CD4-positive, alpha-beta T cell treated with Interleukin-17A for 1 hour (primary cell): ENCODE measurements around the gene S100P.

ENCODE experiments used
- DNase-seq: peaks from one replicate; pipeline ENCODE4 v3.0.0-alpha.2; 2020

Gene S100P

GRCh38 chr4:6673660-6674499, 19.8 kb upstream of the S100P start:
- DNase-seq = peak; percentile 95

DNA sequence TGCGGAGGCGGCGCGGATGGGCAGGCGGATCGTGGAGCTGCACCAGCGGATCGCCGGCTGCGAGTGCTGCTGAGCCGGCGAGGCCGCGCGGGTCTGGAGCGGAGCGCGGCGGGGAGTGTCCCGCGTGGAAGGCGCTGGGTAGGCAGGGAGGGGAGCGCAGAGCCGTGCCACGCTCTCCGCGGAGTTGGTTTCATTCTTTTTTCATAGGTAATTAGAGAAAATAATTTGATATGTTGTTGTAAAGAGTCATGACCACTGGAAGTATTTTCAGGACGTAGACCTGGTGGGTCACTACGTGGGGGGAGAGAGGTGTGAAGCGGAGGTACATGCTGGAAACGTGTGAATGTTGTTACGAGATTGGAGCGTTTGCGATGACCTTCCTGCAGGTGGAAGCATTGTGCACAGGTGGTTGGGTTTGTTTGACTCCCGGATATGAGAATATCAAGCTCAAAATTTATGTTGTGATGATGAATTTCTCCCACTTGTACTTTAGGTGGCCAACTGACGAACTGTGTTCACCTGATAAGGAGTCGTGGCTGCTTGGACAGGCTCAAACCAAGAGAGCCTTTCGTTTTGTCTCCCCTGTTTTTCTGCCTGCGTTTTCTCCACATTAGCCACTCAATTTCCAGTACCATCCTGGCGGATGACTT, 19.1 kb upstream of the S100P start:
- peak; percentile 86 for DNase-seq

DNA sequence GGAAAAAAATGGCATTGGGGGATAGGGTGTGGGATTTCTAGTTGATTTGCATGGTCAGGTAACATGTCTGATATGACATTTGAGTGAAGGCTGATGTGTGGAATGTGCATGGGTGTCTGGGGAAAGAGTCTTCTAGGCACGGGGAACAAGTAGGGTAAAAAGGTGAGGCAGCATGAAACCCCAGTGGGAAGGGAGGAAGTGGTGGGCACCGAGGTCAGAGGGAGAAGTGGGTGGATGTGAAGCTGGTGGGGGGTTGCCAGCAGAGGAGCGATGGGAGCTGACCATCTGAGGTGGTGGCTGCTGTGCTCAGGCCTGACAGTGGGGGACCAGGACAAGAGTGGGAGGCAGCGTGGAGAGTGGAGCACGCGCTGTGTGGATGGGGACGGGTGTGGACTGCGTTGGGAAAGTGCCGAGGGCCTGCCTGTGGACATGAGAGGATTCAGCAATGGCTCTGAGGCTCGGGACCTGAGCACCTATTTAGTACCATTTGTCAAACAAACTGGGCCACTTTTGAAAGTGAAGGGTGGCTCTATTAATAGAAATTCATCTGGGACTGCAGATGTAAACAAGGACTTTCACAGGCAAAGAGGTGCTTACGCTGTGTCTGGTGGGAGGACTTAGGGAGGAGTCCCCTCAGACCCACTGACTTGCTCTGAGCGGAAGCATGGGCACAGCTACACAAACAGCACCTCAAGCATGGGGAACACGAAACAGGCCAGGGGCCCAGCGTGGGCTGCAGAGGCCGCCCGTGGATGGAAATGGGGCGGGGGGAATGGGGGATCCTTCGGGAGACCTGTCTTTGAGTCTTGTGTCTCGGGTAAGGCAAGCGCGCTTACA, 16.7 kb upstream of the S100P start:
- DNase-seq = no peak

- no peak for DNase-seq
These were observed 13.2 kb upstream of the S100P start for GRCh38 chr4:6680372-6681034.

DNA sequence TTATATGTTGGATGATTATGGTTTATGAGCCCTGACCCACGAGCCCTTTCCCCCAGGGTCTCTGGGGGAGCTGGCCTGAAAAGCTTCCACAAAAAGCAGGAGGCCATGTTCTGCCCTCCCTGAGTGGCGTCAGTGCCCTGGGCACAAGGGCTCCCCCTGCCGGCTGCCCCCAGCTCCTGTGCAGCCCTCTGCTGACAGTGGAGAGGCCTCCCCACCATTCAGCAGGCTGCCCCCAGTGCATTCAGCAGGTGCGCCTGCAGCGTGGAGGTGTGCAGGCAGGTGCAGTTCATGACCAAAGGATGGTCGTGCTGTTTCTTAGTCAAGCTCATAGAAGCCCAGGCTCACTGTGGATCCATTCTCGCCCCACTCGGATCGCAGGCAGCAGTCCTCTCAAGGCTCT, 12.5 kb upstream of the S100P start:
- no peak for DNase-seq

GRCh38 chr4:6682862-6683590, 10.7 kb upstream of the S100P start:
- no peak for DNase-seq

DNA sequence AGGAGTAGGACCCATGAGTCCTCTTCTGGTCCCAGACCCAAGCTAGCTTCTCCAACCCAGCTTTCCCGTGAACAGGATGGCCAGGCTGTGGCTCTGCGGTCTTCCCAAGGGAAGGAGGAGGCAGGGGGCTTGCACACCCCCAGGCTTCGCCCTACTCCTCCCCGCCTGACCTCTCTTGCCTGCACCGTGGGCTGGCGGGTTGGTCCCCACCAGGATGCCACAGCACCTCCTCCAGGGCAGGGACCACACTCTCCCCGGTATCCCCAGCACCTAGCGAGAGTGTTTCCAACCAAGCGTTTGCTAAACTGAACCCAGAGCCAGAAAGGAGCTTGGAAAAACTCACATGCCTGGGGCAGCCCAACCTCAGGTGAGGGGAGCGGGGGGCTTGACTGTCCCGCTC, 9.0 kb upstream of the S100P start:
- no peak for DNase-seq

- no peak for DNase-seq
These were observed 7.4 kb upstream of the S100P start for GRCh38 chr4:6686104-6686787.

GRCh38 chr4:6687947-6688878, 5.5 kb upstream of the S100P start:
- DNase-seq = no peak

DNA sequence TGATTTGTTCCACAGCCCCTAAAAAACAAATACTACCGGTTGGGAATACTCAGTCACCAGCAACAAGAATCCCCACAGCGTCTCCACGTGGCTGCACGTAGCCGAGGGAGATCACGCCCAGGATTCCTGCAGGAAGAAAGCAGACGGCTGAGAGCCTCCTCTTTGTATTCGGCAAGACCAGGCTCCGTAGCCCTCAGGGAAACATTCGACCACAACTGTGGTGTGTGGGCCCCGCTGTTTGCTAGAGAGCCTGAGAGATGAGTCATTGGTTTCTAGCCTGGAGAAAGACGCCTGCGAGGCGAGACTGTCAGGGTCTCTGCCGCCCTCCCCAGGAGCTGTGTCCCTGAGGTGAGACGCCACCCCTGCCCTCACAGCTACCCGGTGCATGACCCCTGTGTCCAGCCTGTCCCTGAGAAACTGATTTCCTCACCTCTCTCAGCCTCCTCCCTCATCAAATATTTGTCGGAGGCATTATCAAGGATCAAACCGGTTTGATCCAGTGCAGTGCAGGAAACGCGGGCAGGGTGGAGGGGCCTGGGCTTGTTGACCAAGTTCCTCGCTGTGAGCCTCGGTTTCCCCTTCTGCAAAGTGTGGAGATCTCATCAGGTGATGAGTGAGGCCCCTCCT, 4.7 kb upstream of the S100P start:
- peak; percentile 70 for DNase-seq

DNA sequence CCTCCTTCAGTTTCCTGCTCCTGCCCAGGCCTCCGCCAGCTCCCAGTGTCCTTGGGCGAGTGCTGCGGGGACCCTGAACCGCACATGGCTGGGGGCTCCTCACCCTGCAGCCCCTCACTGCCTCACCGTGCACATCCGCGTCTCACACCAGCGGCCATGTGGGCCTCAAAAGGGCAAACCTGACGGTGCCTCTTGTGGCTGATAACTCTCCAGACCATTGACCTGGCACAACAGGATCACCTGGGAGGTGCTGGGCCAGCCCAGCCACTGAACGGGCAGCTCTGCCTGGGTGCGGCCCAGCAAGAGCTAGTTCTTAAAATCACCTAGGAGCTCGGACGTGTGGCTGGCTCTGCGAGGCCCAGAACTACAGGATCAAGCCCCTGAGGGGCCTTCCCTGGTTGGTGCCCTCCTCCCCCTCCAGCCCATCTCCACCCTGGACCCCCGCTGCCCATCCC, 4.1 kb upstream of the S100P start:
- no peak for DNase-seq

GRCh38 chr4:6692379-6692778, 1.3 kb upstream of the S100P start:
- DNase-seq = no peak

- no peak for DNase-seq
These were observed 872 bp upstream of the S100P start for GRCh38 chr4:6692806-6693205.

DNA sequence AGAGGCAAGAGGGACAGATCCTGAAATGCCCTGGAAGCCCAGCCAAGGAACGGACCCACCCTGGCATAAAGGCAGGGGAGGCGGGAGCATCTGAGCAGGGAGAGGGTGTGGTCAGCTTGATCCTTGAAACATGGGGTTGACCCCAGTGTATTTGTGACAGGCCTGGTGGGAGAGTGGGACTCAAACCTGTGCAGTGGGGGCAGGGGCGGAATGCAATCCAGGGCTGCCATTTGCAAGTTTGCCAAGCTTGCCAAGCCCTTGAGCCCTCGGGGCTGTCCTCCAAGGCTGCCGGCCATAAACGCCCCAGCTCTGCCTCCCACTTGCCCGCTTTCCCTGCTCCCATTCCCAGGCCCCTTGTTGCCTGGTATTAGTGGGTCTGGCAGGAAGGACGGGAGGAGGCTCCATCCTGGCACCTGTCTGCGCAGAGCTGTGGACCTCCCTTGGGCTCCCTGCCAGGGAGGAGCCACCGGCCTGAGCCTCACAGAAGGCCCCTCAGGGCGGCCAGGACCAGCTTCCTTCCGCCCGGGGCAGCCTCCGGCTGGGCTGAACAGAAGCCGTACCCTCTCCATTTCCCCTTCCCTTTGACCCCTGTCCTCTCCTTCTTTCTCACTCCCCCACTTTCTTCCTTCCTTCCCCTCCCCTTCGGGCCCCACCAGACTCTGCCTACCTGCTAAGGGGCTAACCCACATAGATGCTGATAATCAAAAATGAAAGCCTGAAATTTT, 661 bp downstream of the S100P start:
- peak; percentile 50 for DNase-seq

GRCh38 chr4:6695660-6696610, 2.3 kb downstream of the S100P start:
- DNase-seq = peak; percentile 78

GRCh38 chr4:6696611-6697010, 2.9 kb downstream of the S100P start:
- DNase-seq = no peak

DNA sequence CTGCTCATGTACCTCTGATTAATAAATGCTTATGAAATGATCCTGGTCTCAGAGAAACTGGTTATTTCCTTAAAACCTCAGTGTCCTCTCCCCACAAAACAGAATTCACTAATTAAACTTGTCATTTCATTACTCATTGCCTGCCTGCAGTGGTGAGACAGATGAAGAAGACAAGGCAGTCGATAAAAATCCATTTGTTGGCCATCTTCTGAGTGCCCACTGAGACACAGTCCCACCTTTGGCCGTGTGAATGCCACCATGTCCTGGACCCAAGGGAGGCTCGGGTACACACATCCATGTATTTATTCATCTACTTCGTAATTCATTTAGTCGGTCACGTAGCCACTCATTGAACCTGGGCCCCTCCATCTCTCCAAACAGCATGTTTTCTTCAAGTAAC, 3.5 kb downstream of the S100P start:
- no peak for DNase-seq

DNA sequence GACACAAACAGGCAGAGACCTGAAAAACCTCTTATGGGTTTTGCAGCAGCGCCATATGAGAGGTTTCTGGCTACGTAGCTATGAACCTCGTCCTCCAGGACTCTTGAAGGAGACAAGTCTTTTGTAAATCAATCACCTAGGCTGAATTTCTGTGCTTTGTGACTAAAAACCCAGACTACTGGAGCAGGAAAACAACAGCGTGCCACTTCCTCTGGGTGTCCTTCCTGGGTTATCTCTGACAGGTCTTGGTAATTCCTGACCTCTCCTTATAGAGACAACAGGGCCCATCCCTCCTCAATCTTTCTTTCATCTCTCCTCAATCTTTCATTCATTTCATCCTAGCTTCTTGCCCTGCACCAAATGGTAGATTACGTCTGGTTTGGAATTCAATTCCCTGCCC, 5.7 kb downstream of the S100P start:
- DNase-seq = no peak
